GM21723 (cell line): ENCODE results near the gene MRPS34.
"Not testable (repeated sequence)": the region's sequence is repeated elsewhere in the genome, so short reads cannot be mapped to it uniquely, and the experiment has no call there.

Experiments
- ATAC-seq: cut with Tn5 transposase; IDR thresholded peaks from one replicate; pipeline ENCODE4 v1.9.1; 2021; ENCODE audit warnings: mild to moderate bottlenecking, moderate library complexity; ENCODE audit not compliant: unreplicated experiment

MRPS34 gene

GRCh38 chr16:1772908-1773702, at the start of gene MRPS34:
Gene MRPS34 (minus strand): TSS chr16:1773134. CDS start chr16:1773119, 15 bp downstream.
- ATAC-seq: peak; percentile 45

GRCh38 chr16:1821861-1822611, 49.1 kb upstream of the MRPS34 start:
- ATAC-seq: no peak

GRCh38 chr16:1820946-1821290, 48.0 kb upstream of the MRPS34 start:
- no peak for ATAC-seq

GRCh38 chr16:1820096-1820945, 47.4 kb upstream of the MRPS34 start:
- no peak for ATAC-seq

GRCh38 chr16:1819611-1820010, 46.7 kb upstream of the MRPS34 start:
- no peak for ATAC-seq

GRCh38 chr16:1818873-1819525, 46.1 kb upstream of the MRPS34 start:
- no peak for ATAC-seq

GRCh38 chr16:1818204-1818872, 45.4 kb upstream of the MRPS34 start:
- ATAC-seq: no peak

- ATAC-seq: no peak
Measured at GRCh38 chr16:1817716-1818115, 44.8 kb upstream of the MRPS34 start.

- ATAC-seq: no peak
Measured at GRCh38 chr16:1817276-1817589, 44.3 kb upstream of the MRPS34 start.

- ATAC-seq: no peak
Measured at GRCh38 chr16:1816396-1817275, 43.7 kb upstream of the MRPS34 start.

- ATAC-seq: no peak
Measured at GRCh38 chr16:1815461-1815860, 42.5 kb upstream of the MRPS34 start.

GRCh38 chr16:1812732-1813163, 39.8 kb upstream of the MRPS34 start:
- ATAC-seq: no peak

GRCh38 chr16:1810536-1810935, 37.6 kb upstream of the MRPS34 start:
- no peak for ATAC-seq

- ATAC-seq: no peak
Measured at GRCh38 chr16:1810106-1810505, 37.2 kb upstream of the MRPS34 start.

GRCh38 chr16:1809281-1809801, 36.4 kb upstream of the MRPS34 start:
- no peak for ATAC-seq

GRCh38 chr16:1808691-1809090, 35.8 kb upstream of the MRPS34 start:
- ATAC-seq: no peak

- no peak for ATAC-seq
Measured at GRCh38 chr16:1807626-1808025, 34.7 kb upstream of the MRPS34 start.

- no peak for ATAC-seq
Measured at GRCh38 chr16:1800701-1801100, 27.8 kb upstream of the MRPS34 start.

- ATAC-seq: not testable (repeated sequence)
Measured at GRCh38 chr16:1799263-1799662, 26.3 kb upstream of the MRPS34 start.
